GM23338 (cell line): Measurements from ENCODE around the gene GLIPR1. TPM values are rescaled to one million over a fixed set of nuclear protein-coding genes. Genes with fewer than 3 reads are reported as not detected.

Experiments used
- ATAC-seq: fragments of 200-7000 bp; cut with Tn5 transposase; 3 replicates; pipeline ENCODE4 v1.9.1; 2020
- DNase-seq: peaks from one replicate; pipeline ENCODE4 v3.0.0-alpha.2; 2015; ENCODE audit warnings: low spot score
- H2AFZ ChIP-seq: fragments of 200-600 bp; sonication (generic); 2 replicates; pipeline ENCODE4 v1.8.0; 2016; ENCODE audit warnings: antibody characterized with exemption, mild to moderate bottlenecking, moderate library complexity
- H3F3A ChIP-seq: fragments of 200-600 bp; sonication (generic); replicated peaks from 2 replicates; pipeline ENCODE4 v1.8.0; 2017; ENCODE audit warnings: antibody characterized with exemption, mixed run types, low read depth
- H3K27ac ChIP-seq: fragments of 200-600 bp; sonication (generic); 2 replicates; pipeline ENCODE4 v1.6.1; 2016; ENCODE audit warnings: low read depth
- H3K27me3 ChIP-seq: fragments of 200-600 bp; sonication (generic); 2 replicates; pipeline ENCODE4 v1.8.0; 2016; ENCODE audit warnings: mild to moderate bottlenecking, mixed run types, moderate library complexity; ENCODE audit not compliant: insufficient read depth
- H3K36me3 ChIP-seq: fragments of 200-600 bp; sonication (generic); 2 replicates; pipeline ENCODE4 v1.8.0; 2016; ENCODE audit warnings: mild to moderate bottlenecking; ENCODE audit not compliant: insufficient read depth
- H3K4me1 ChIP-seq: fragments of 200-600 bp; sonication (generic); 2 replicates; pipeline ENCODE4 v1.8.0; 2016; ENCODE audit warnings: mild to moderate bottlenecking, moderate library complexity; ENCODE audit not compliant: insufficient read depth
- H3K4me2 ChIP-seq: fragments of 200-600 bp; sonication (generic); 2 replicates; pipeline ENCODE4 v1.7.1; 2017; ENCODE audit warnings: mixed run types
- H3K4me3 ChIP-seq: fragments of 200-600 bp; sonication (generic); 2 replicates; pipeline ENCODE4 v1.6.1; 2016; ENCODE audit warnings: mixed run types
- H3K79me2 ChIP-seq: fragments of 200-600 bp; sonication (generic); replicated peaks from 2 replicates; pipeline ENCODE4 v1.8.0; 2017; ENCODE audit warnings: mild to moderate bottlenecking; ENCODE audit not compliant: insufficient read depth
- H3K9me2 ChIP-seq: fragments of 200-600 bp; sonication (generic); 2 replicates; pipeline ENCODE4 v1.8.0; 2017; ENCODE audit not compliant: insufficient read depth
- H4K20me1 ChIP-seq: fragments of 200-600 bp; sonication (generic); replicated peaks from 2 replicates; pipeline ENCODE4 v1.8.0; 2017; ENCODE audit warnings: mild to moderate bottlenecking; ENCODE audit not compliant: insufficient read depth
- H3K27ac Mint-ChIP-seq: 2 replicates; pipeline ENCODE4 v1.8.0; 2020; ENCODE audit warnings: inconsistent platforms, mild to moderate bottlenecking, moderate library complexity, mixed read lengths
- H3K27me3 Mint-ChIP-seq: 3 replicates; pipeline ENCODE4 v1.8.0; 2022; ENCODE audit warnings: low read depth, mild to moderate bottlenecking, moderate library complexity, mixed read lengths, inconsistent platforms; ENCODE audit not compliant: insufficient read depth, poor library complexity
- H3K36me3 Mint-ChIP-seq: 3 replicates; pipeline ENCODE4 v1.8.0; 2021; ENCODE audit warnings: low read depth, mild to moderate bottlenecking, inconsistent platforms, moderate library complexity, mixed read lengths
- H3K4me1 Mint-ChIP-seq: 3 replicates; pipeline ENCODE4 v1.8.0; 2020; ENCODE audit warnings: mild to moderate bottlenecking, inconsistent platforms, mixed read lengths
- H3K4me3 Mint-ChIP-seq: 3 replicates; pipeline ENCODE4 v1.8.0; 2021; ENCODE audit warnings: moderate library complexity, mild to moderate bottlenecking, inconsistent platforms, mixed read lengths
- H3K9me3 Mint-ChIP-seq: 3 replicates; pipeline ENCODE4 v1.8.0; 2020; ENCODE audit warnings: moderate library complexity, mild to moderate bottlenecking, inconsistent platforms, mixed read lengths
- CREB1 ChIP-seq: fragments of 250-450 bp; sonication (Bioruptor Pico); IDR thresholded peaks from 2 replicates; pipeline ENCODE4 v1.5.0; 2020; ENCODE audit warnings: low read depth, mild to moderate bottlenecking, moderate library complexity
- EZH2 ChIP-seq: fragments of 200-600 bp; sonication (generic); IDR thresholded peaks from one replicate; pipeline ENCODE4 v1.8.0; 2017; ENCODE audit warnings: antibody characterized with exemption, mild to moderate bottlenecking, low read depth; ENCODE audit not compliant: unreplicated experiment
- EZH2phosphoT487 ChIP-seq: fragments of 200-600 bp; sonication (generic); IDR thresholded peaks from one replicate; pipeline ENCODE4 v1.8.1; 2018; ENCODE audit warnings: antibody characterized with exemption; ENCODE audit not compliant: unreplicated experiment
- JUNB ChIP-seq: IDR thresholded peaks from one replicate; pipeline ENCODE4 v1.6.1; 2016; ENCODE audit warnings: antibody characterized with exemption; ENCODE audit not compliant: unreplicated experiment
- NANOG ChIP-seq: IDR thresholded peaks from 2 replicates; pipeline ENCODE4 v1.6.1; 2016; ENCODE audit warnings: antibody characterized with exemption, borderline replicate concordance
- POLR2AphosphoS5 ChIP-seq: IDR thresholded peaks from 2 replicates; pipeline ENCODE4 v1.6.1; 2016; ENCODE audit warnings: antibody characterized with exemption, low read depth
- STAT1 ChIP-seq: IDR thresholded peaks from one replicate; pipeline ENCODE4 v1.6.1; 2016; ENCODE audit warnings: antibody characterized with exemption; ENCODE audit not compliant: unreplicated experiment
- ZNF114 ChIP-seq: fragments of 250-450 bp; sonication (Bioruptor Pico); IDR thresholded peaks from 2 replicates; pipeline ENCODE4 v1.5.0; 2020; ENCODE audit warnings: mild to moderate bottlenecking, moderate library complexity
- ZNF331 ChIP-seq: fragments of 250-450 bp; sonication (Bioruptor Pico); IDR thresholded peaks from 2 replicates; pipeline ENCODE4 v1.5.0; 2020; ENCODE audit warnings: low read depth, mild to moderate bottlenecking, moderate library complexity
- polyA plus RNA-seq: library from polyadenylated mRNA; unstranded; fragments of >200 nt; fragmentation: Nextera tagmentation; extraction: Ambion mirVana; gene quantifications from 2 replicates; pipeline ENCODE4 v1.2.1, GENCODE V29; 2016
- total RNA-seq: library from RNA; depleted of rRNA; stranded (reverse); fragments of >200 nt; shearing (Covaris generic); gene quantifications from 2 replicates; pipeline ENCODE4 v1.2.3, GENCODE V29; 2014
- TF ChIP-seq, protein P1 (sequence below): IDR thresholded peaks from 2 replicates; pipeline ENCODE4 v1.6.1; 2016; ENCODE audit warnings: antibody characterized with exemption
- TF ChIP-seq, protein P2 (sequence below), 2 experiments: fragments of 200-600 bp in 1 of 2; sonication (generic) in 1 of 2; conservative IDR thresholded peaks; 2 replicates each; pipeline versions ENCODE4 v1.5.1 to v1.6.1; 2016 to 2017; ENCODE audit warnings: antibody characterized with exemption in 2 of 2, low read depth in 2 of 2, mild to moderate bottlenecking in 2 of 2, moderate library complexity in 1 of 2
- TF ChIP-seq, protein P3 (sequence below): IDR thresholded peaks from one replicate; pipeline ENCODE4 v1.6.1; 2018; ENCODE audit warnings: antibody characterized with exemption; ENCODE audit not compliant: unreplicated experiment
- TF ChIP-seq, protein P4 (sequence below): fragments of 250-450 bp; sonication (Bioruptor Pico); IDR thresholded peaks from 2 replicates; pipeline ENCODE4 v1.5.0; 2020; ENCODE audit warnings: mild to moderate bottlenecking, moderate library complexity

Gene GLIPR1
- total and polyA plus RNA-seq, 2 experiments from 2014 or later: 0.03 to 6.1 TPM

DNA sequence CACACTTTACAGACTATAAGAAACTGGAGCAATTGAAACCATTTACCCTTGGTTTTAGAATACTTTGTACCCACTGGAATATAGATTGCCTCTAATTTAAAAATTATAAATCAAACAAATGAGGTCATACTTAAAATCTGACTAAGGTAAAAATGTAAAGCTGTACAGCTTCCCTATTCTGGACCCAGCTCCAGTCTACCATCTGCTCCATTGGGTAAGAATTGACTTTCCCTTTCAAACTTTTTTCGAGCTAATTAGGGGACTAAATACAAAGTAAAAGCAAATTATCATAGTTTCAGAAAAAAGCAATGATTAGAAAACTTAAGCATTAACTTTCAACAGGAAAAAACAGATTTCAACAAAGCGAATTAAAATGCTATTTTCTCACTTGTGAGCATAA, 26.5 kb downstream of the GLIPR1 start:
- no peaks in the 10 kb centered on the region for H4K20me1 ChIP-seq
- H3F3A ChIP-seq: no peaks in the 10 kb centered on the region
- DNase-seq (no peak), ATAC-seq (no peak)
- H3K27me3 ChIP-seq: no peaks in the 10 kb centered on the region
- Mint-ChIP-seq H3K27ac (no peak overlapping the region), H3K9me3 (no peaks in the 10 kb centered on the region), H3K4me3 (no peak overlapping the region), H3K27me3 (peaks cover 5% of the 10 kb centered on the region), H3K4me1 (peaks cover 9% of the 10 kb centered on the region; the same call in 2 of the 3 replicates), H3K36me3 (peaks cover 15% of the 10 kb centered on the region)
- H3K27ac ChIP-seq: no peak overlapping the region
- H3K9me2 ChIP-seq: no peaks in the 10 kb centered on the region
- H2AFZ ChIP-seq: no peak overlapping the region
- H3K4me3 ChIP-seq: no peak overlapping the region
- TF ChIP-seq, protein P1, sequence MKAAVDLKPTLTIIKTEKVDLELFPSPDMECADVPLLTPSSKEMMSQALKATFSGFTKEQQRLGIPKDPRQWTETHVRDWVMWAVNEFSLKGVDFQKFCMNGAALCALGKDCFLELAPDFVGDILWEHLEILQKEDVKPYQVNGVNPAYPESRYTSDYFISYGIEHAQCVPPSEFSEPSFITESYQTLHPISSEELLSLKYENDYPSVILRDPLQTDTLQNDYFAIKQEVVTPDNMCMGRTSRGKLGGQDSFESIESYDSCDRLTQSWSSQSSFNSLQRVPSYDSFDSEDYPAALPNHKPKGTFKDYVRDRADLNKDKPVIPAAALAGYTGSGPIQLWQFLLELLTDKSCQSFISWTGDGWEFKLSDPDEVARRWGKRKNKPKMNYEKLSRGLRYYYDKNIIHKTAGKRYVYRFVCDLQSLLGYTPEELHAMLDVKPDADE: no peak
- no peak for TF ChIP-seq NANOG
- no peak for TF ChIP-seq JUNB
- TF ChIP-seq CREB1 (CRISPR knock-in tag): no peak
- TF ChIP-seq, protein P2, sequence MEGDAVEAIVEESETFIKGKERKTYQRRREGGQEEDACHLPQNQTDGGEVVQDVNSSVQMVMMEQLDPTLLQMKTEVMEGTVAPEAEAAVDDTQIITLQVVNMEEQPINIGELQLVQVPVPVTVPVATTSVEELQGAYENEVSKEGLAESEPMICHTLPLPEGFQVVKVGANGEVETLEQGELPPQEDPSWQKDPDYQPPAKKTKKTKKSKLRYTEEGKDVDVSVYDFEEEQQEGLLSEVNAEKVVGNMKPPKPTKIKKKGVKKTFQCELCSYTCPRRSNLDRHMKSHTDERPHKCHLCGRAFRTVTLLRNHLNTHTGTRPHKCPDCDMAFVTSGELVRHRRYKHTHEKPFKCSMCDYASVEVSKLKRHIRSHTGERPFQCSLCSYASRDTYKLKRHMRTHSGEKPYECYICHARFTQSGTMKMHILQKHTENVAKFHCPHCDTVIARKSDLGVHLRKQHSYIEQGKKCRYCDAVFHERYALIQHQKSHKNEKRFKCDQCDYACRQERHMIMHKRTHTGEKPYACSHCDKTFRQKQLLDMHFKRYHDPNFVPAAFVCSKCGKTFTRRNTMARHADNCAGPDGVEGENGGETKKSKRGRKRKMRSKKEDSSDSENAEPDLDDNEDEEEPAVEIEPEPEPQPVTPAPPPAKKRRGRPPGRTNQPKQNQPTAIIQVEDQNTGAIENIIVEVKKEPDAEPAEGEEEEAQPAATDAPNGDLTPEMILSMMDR (conservative IDR thresholded peaks at IDR 0.05; ENCODE audit: low read depth in 2 of 2): no peak
- TF ChIP-seq, protein P3, sequence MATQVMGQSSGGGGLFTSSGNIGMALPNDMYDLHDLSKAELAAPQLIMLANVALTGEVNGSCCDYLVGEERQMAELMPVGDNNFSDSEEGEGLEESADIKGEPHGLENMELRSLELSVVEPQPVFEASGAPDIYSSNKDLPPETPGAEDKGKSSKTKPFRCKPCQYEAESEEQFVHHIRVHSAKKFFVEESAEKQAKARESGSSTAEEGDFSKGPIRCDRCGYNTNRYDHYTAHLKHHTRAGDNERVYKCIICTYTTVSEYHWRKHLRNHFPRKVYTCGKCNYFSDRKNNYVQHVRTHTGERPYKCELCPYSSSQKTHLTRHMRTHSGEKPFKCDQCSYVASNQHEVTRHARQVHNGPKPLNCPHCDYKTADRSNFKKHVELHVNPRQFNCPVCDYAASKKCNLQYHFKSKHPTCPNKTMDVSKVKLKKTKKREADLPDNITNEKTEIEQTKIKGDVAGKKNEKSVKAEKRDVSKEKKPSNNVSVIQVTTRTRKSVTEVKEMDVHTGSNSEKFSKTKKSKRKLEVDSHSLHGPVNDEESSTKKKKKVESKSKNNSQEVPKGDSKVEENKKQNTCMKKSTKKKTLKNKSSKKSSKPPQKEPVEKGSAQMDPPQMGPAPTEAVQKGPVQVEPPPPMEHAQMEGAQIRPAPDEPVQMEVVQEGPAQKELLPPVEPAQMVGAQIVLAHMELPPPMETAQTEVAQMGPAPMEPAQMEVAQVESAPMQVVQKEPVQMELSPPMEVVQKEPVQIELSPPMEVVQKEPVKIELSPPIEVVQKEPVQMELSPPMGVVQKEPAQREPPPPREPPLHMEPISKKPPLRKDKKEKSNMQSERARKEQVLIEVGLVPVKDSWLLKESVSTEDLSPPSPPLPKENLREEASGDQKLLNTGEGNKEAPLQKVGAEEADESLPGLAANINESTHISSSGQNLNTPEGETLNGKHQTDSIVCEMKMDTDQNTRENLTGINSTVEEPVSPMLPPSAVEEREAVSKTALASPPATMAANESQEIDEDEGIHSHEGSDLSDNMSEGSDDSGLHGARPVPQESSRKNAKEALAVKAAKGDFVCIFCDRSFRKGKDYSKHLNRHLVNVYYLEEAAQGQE: no peak
- TF ChIP-seq EZH2phosphoT487: no peak
- no peak for TF ChIP-seq STAT1
- no peak for TF ChIP-seq ZNF114 (CRISPR knock-in tag)
- no peak for TF ChIP-seq EZH2
- no peak for TF ChIP-seq ZNF331 (CRISPR knock-in tag)
- no peak for TF ChIP-seq POLR2AphosphoS5
- TF ChIP-seq, protein P4, sequence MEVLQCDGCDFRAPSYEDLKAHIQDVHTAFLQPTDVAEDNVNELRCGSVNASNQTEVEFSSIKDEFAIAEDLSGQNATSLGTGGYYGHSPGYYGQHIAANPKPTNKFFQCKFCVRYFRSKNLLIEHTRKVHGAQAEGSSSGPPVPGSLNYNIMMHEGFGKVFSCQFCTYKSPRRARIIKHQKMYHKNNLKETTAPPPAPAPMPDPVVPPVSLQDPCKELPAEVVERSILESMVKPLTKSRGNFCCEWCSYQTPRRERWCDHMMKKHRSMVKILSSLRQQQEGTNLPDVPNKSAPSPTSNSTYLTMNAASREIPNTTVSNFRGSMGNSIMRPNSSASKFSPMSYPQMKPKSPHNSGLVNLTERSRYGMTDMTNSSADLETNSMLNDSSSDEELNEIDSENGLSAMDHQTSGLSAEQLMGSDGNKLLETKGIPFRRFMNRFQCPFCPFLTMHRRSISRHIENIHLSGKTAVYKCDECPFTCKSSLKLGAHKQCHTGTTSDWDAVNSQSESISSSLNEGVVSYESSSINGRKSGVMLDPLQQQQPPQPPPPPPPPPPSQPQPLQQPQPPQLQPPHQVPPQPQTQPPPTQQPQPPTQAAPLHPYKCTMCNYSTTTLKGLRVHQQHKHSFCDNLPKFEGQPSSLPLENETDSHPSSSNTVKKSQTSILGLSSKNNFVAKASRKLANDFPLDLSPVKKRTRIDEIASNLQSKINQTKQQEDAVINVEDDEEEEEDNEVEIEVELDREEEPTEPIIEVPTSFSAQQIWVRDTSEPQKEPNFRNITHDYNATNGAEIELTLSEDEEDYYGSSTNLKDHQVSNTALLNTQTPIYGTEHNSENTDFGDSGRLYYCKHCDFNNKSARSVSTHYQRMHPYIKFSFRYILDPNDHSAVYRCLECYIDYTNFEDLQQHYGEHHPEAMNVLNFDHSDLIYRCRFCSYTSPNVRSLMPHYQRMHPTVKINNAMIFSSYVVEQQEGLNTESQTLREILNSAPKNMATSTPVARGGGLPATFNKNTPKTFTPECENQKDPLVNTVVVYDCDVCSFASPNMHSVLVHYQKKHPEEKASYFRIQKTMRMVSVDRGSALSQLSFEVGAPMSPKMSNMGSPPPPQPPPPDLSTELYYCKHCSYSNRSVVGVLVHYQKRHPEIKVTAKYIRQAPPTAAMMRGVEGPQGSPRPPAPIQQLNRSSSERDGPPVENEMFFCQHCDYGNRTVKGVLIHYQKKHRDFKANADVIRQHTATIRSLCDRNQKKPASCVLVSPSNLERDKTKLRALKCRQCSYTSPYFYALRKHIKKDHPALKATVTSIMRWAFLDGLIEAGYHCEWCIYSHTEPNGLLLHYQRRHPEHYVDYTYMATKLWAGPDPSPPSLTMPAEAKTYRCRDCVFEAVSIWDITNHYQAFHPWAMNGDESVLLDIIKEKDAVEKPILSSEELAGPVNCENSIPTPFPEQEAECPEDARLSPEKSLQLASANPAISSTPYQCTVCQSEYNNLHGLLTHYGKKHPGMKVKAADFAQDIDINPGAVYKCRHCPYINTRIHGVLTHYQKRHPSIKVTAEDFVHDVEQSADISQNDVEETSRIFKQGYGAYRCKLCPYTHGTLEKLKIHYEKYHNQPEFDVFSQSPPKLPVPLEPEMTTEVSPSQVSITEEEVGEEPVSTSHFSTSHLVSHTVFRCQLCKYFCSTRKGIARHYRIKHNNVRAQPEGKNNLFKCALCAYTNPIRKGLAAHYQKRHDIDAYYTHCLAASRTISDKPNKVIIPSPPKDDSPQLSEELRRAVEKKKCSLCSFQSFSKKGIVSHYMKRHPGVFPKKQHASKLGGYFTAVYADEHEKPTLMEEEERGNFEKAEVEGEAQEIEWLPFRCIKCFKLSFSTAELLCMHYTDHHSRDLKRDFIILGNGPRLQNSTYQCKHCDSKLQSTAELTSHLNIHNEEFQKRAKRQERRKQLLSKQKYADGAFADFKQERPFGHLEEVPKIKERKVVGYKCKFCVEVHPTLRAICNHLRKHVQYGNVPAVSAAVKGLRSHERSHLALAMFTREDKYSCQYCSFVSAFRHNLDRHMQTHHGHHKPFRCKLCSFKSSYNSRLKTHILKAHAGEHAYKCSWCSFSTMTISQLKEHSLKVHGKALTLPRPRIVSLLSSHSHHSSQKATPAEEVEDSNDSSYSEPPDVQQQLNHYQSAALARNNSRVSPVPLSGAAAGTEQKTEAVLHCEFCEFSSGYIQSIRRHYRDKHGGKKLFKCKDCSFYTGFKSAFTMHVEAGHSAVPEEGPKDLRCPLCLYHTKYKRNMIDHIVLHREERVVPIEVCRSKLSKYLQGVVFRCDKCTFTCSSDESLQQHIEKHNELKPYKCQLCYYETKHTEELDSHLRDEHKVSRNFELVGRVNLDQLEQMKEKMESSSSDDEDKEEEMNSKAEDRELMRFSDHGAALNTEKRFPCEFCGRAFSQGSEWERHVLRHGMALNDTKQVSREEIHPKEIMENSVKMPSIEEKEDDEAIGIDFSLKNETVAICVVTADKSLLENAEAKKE (CRISPR knock-in tag): no peak
- H3K4me1 ChIP-seq: peaks cover 7% of the 10 kb centered on the region; the same call in 1 of the 2 replicates
- no peak overlapping the region for H3K4me2 ChIP-seq
- peaks cover 62% of the 10 kb centered on the region for H3K79me2 ChIP-seq
- H3K36me3 ChIP-seq: peaks cover 24% of the 10 kb centered on the region
